ENCODE measurements around the gene LRFN4.

DNA sequence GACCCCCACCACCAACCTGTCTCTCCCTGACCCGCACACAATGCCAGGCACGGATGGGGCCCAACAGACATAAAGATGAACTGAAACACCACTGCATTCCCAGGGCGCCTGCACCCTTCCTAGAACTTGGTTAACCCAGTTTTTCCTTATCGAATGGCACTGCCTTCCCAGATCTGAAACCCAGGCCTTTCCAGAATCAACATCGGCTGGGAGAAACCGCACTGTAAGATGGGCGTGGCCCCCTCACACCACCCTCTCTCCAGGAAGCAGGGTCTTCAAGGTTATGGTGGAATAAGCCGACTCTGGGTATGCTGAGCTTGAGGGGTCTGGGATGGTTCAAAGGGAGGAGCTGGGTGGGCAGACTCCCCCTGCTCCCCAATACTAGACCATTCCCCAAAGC lies 23.1 kb downstream of the LRFN4 start:
- TF ChIP-seq, protein P1, sequence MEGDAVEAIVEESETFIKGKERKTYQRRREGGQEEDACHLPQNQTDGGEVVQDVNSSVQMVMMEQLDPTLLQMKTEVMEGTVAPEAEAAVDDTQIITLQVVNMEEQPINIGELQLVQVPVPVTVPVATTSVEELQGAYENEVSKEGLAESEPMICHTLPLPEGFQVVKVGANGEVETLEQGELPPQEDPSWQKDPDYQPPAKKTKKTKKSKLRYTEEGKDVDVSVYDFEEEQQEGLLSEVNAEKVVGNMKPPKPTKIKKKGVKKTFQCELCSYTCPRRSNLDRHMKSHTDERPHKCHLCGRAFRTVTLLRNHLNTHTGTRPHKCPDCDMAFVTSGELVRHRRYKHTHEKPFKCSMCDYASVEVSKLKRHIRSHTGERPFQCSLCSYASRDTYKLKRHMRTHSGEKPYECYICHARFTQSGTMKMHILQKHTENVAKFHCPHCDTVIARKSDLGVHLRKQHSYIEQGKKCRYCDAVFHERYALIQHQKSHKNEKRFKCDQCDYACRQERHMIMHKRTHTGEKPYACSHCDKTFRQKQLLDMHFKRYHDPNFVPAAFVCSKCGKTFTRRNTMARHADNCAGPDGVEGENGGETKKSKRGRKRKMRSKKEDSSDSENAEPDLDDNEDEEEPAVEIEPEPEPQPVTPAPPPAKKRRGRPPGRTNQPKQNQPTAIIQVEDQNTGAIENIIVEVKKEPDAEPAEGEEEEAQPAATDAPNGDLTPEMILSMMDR (IDR thresholded peaks at IDR 0.05; ENCODE audit: insufficient read depth, low read depth, low read length): no peak
- no peak for TF ChIP-seq EZH2 (IDR thresholded peaks at IDR 0.05; ENCODE audit: insufficient read depth, low read length)

Measured in astrocyte (in vitro differentiated cells and primary cell).